ENCODE measurements around the gene ZNF777.

DNA sequence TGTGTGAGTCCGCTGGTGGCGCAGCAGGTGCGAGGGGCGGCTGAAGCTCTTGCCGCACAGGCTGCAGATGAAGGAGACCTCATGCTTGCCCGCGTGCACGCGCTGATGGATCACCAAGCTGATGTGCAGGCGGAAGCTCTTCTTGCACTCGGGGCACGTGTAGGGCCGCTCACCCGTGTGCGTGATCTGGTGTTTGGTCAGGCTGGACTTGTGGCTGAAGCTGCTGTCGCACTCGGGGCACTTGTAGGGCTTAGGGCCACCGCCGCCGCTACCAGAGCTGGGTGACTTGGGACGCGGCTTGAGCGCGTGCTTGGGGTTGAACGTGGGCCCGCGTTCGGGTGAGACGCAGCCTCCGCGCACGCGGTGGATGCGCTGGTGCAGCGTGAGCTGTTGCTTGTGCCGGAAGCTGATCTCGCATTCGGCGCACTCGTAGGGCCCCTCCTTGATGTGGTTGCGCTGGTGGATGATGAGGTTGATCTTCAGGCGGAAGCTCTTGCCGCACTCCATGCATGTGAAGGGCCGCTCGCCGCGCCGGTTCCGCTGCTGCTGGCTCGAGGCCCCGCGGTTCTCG is 28.7 kb downstream of the ZNF777 start:
- TF ChIP-seq, protein P1, sequence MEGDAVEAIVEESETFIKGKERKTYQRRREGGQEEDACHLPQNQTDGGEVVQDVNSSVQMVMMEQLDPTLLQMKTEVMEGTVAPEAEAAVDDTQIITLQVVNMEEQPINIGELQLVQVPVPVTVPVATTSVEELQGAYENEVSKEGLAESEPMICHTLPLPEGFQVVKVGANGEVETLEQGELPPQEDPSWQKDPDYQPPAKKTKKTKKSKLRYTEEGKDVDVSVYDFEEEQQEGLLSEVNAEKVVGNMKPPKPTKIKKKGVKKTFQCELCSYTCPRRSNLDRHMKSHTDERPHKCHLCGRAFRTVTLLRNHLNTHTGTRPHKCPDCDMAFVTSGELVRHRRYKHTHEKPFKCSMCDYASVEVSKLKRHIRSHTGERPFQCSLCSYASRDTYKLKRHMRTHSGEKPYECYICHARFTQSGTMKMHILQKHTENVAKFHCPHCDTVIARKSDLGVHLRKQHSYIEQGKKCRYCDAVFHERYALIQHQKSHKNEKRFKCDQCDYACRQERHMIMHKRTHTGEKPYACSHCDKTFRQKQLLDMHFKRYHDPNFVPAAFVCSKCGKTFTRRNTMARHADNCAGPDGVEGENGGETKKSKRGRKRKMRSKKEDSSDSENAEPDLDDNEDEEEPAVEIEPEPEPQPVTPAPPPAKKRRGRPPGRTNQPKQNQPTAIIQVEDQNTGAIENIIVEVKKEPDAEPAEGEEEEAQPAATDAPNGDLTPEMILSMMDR (IDR thresholded peaks at IDR 0.05), result no peak
- no peak for TF ChIP-seq POLR2A (IDR thresholded peaks at IDR 0.05)
